ENCODE measurements around the gene TYK2. TPM values are rescaled to one million over a fixed set of nuclear protein-coding genes. Genes with fewer than 3 reads are reported as not detected.

Gene TYK2
- total and polyA plus RNA-seq, 2 of the 13 experiments (the other 11 are each of a cell fraction or from before 2014, with no cell fraction given): 38.8 to 60.1 TPM

DNA sequence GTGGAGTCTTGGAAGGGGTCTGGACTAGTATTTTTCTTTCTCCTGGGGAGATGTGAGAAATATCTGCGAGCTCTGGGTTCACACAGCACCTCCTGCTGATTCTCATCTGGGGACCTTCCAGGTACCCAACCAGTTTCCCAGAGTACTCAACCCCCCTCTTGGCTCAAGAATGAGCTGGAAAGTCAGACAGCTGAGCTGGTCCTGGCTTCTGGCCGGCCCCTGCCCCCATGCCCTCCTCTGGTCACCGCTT, 37.8 kb upstream of the TYK2 start:
- FAIRE-seq (no peak), ATAC-seq (no peak), DNase-seq (ENCODE audit: low spot score) (no peak)
- TF ChIP-seq ZNF782 (CRISPR knock-in tag; IDR thresholded peaks at IDR 0.05; ENCODE audit: borderline replicate concordance) (no peak), RFX1 (IDR thresholded peaks at IDR 0.05) (no peak), ZNF30 (CRISPR knock-in tag; IDR thresholded peaks at IDR 0.05) (no peak), DPF2 (CRISPR knock-in tag; IDR thresholded peaks at IDR 0.05; ENCODE audit: borderline replicate concordance, low read depth) (no peak), HDAC2 (CRISPR knock-in tag; IDR thresholded peaks at IDR 0.05) (no peak), MYPOP (CRISPR knock-in tag; IDR thresholded peaks at IDR 0.05) (no peak), ZBTB14 (CRISPR knock-in tag; IDR thresholded peaks at IDR 0.05) (no peak), TEAD3 (CRISPR knock-in tag; optimal IDR thresholded peaks at IDR 0.05; ENCODE audit: borderline replicate concordance) (no peak), GFI1 (CRISPR knock-in tag; IDR thresholded peaks at IDR 0.05; ENCODE audit: borderline replicate concordance) (no peak), PRDM10 (CRISPR knock-in tag; IDR thresholded peaks at IDR 0.05; ENCODE audit: low read depth) (no peak), AHR (CRISPR knock-in tag; IDR thresholded peaks at IDR 0.05) (no peak), AHDC1 (CRISPR knock-in tag; IDR thresholded peaks at IDR 0.05; ENCODE audit: borderline replicate concordance) (no peak), ZFP1 (CRISPR knock-in tag; IDR thresholded peaks at IDR 0.05) (no peak), ZNF264 (CRISPR knock-in tag; IDR thresholded peaks at IDR 0.05) (no peak), TOPORS (CRISPR knock-in tag; IDR thresholded peaks at IDR 0.05) (no peak)
- Histone ChIP-seq H3K4me1 (ENCODE audit: insufficient read depth, low read length) (peaks cover 39% of the 10 kb centered on the region), H3K36me3 (replicated peaks in 1 of 2; ENCODE audit: control insufficient read depth in 1 of 2, insufficient read depth in 2 of 2, low read length in 2 of 2) (no peaks in the 10 kb centered on the region), H3K79me2 (ENCODE audit: insufficient read depth, low read length) (no peaks in the 10 kb centered on the region), H3K27ac (ENCODE audit: extremely low read length, insufficient read depth, low read length) (no peak overlapping the region), H3K9ac (ENCODE audit: insufficient read depth, low read depth, low read length) (no peak overlapping the region), H3K4me3 (replicated peaks in 1 of 3; ENCODE audit: insufficient read depth in 1 of 3, low read depth in 2 of 3, low read length in 3 of 3) (no peak overlapping the region), H3K4me2 (ENCODE audit: low read depth, low read length) (no peak overlapping the region), H2AFZ (ENCODE audit: low read length) (no peak overlapping the region), H3K27me3 (ENCODE audit: control insufficient read depth in 1 of 2, insufficient read depth in 2 of 2, low read length in 2 of 2) (peaks cover 18 to 56% of the 10 kb centered on the region in 2 experiments), H3K9me3 (ENCODE audit: low read length) (peaks cover 4% of the 10 kb centered on the region; the same call in 1 of the 2 replicates), H4K20me1 (ENCODE audit: insufficient read depth, low read length) (no peaks in the 10 kb centered on the region; the same call in 1 of the 2 replicates)
- ChIA-PET CTCF (ENCODE audit: low intra/inter-chr PET ratio, low total read pairs) (interaction anchor here (3.1 kb wide), 1 partner anchor 14 kb away, joined by 37 read pairs; the partner anchor contains the start of gene CDC37), POLR2A (interaction anchor here (1.0 to 1.2 kb wide), 2 partner anchors 15 to 147 kb away, joined by 3 read pairs; partner anchors contain the start of genes CDC37 and ICAM1)
- 7% methylated on average over 3 of the region's 3 CpGs for whole genome bisulfite sequencing (ENCODE audit: low lambda C conversion rate)
- in situ Hi-C loops (cut with HindIII; ENCODE audit: extremely low pct_ligation_motif_present, low pct_unique_long_range_greater_than_20kb) (no loop called here), intact Hi-C loops (cut with micrococcal nuclease; ENCODE audit: unreplicated experiment) (no loop called here)
- no TSS peak for BruUV-seq (replicated peaks)
